HEK293 (cell line): ENCODE data around the gene MXRA5.

Source experiments
- CTCF ChIA-PET: fragments of 350-600 bp; formaldehyde crosslinking; extraction: SDS; loops from one replicate; lab custom pipeline; 2021; ENCODE audit warnings: antibody characterized with exemption; lab: Yijun Ruan, JAX
- POLR2A ChIA-PET: fragments of 300-600 bp; formaldehyde crosslinking; extraction: SDS; loops from one replicate; lab custom pipeline; 2020; ENCODE audit warnings: antibody characterized with exemption, inconsistent platforms; lab: Yijun Ruan, JAX
- H3K27ac ChIP-seq: fragments of 200-500 bp; sonication (Bioruptor generic); 2 replicates; pipeline ENCODE4 v1.5.1; 2014; ENCODE audit warnings: low read depth, low read length, control low read depth, inconsistent platforms; ENCODE audit errors: extremely low read depth
- H3K36me3 ChIP-seq, 2 experiments: fragments of 200-500 bp in 1 of 2; sonication (Bioruptor generic) in 1 of 2; 1 replicate in 1 of 2; 2 replicates in 1 of 2; pipeline ENCODE4 v1.5.1; 2014 to 2017; ENCODE audit warnings: inconsistent platforms in 2 of 2, low read length in 2 of 2; ENCODE audit not compliant: control insufficient read depth in 2 of 2, insufficient read depth in 1 of 2
- H3K4me1 ChIP-seq: fragments of 200-500 bp; sonication (Bioruptor generic); 2 replicates; pipeline ENCODE4 v1.5.1; 2014; ENCODE audit warnings: mild to moderate bottlenecking, low read length, inconsistent platforms; ENCODE audit not compliant: control insufficient read depth, insufficient read depth
- H3K4me3 ChIP-seq: 2 replicates; pipeline ENCODE4 v1.5.1; 2011; ENCODE audit warnings: low read depth, mild to moderate bottlenecking, control low read depth, low read length, moderate library complexity
- H3K9me3 ChIP-seq: fragments of 200-500 bp; sonication (Bioruptor generic); 2 replicates; pipeline ENCODE4 v1.5.1; 2014; ENCODE audit warnings: low read depth, low read length, inconsistent platforms; ENCODE audit not compliant: control insufficient read depth, insufficient read depth
- FEZF1 ChIP-seq: fragments of 450-650 bp; formaldehyde crosslinking; IDR thresholded peaks from 2 replicates; pipeline ENCODE4 v1.5.1; 2016; ENCODE audit warnings: missing biosample characterization, missing genetic modification characterization
- INSM2 ChIP-seq: fragments of 450-650 bp; formaldehyde crosslinking; IDR thresholded peaks from 2 replicates; pipeline ENCODE4 v1.5.1; 2016; ENCODE audit warnings: missing biosample characterization, missing genetic modification characterization
- OSR2 ChIP-seq: fragments of 450-650 bp; formaldehyde crosslinking; IDR thresholded peaks from 2 replicates; pipeline ENCODE4 v1.5.1; 2016; ENCODE audit warnings: missing biosample characterization, missing genetic modification characterization
- PRDM2 ChIP-seq: fragments of 450-650 bp; formaldehyde crosslinking; IDR thresholded peaks from 2 replicates; pipeline ENCODE4 v1.5.1; 2016; ENCODE audit warnings: missing biosample characterization, missing genetic modification characterization, borderline replicate concordance
- TRIM28 ChIP-seq: IDR thresholded peaks from 2 replicates; pipeline ENCODE4 v1.6.1; 2011; ENCODE audit warnings: low read length, control low read depth, borderline replicate concordance
- ZBTB1 ChIP-seq: fragments of 450-650 bp; formaldehyde crosslinking; IDR thresholded peaks from 2 replicates; pipeline ENCODE4 v1.5.1; 2016; ENCODE audit warnings: missing biosample characterization, missing genetic modification characterization
- ZBTB17 ChIP-seq: fragments of 450-650 bp; formaldehyde crosslinking; IDR thresholded peaks from 2 replicates; pipeline ENCODE4 v1.5.1; 2016; ENCODE audit warnings: missing biosample characterization, missing genetic modification characterization
- ZFP69B ChIP-seq: fragments of 450-650 bp; formaldehyde crosslinking; IDR thresholded peaks from 2 replicates; pipeline ENCODE4 v1.5.1; 2016; ENCODE audit warnings: missing biosample characterization, missing genetic modification characterization
- ZNF211 ChIP-seq: fragments of 450-650 bp; formaldehyde crosslinking; IDR thresholded peaks from 2 replicates; pipeline ENCODE4 v1.5.1; 2016; ENCODE audit warnings: low read depth, missing biosample characterization, missing genetic modification characterization
- ZNF248 ChIP-seq: fragments of 450-650 bp; formaldehyde crosslinking; IDR thresholded peaks from 2 replicates; pipeline ENCODE4 v1.5.1; 2017; ENCODE audit warnings: missing biosample characterization, missing genetic modification characterization
- ZNF366 ChIP-seq: fragments of 450-650 bp; formaldehyde crosslinking; conservative IDR thresholded peaks from 2 replicates; pipeline ENCODE4 v1.5.1; 2016; ENCODE audit warnings: missing biosample characterization, missing genetic modification characterization
- ZNF394 ChIP-seq: fragments of 450-650 bp; formaldehyde crosslinking; IDR thresholded peaks from 2 replicates; pipeline ENCODE4 v1.5.1; 2016; ENCODE audit warnings: missing biosample characterization, missing genetic modification characterization, mild to moderate bottlenecking, moderate library complexity, borderline replicate concordance
- ZNF488 ChIP-seq: fragments of 450-650 bp; formaldehyde crosslinking; IDR thresholded peaks from 2 replicates; pipeline ENCODE4 v1.5.1; 2016; ENCODE audit warnings: missing biosample characterization, missing genetic modification characterization
- ZNF501 ChIP-seq: fragments of 450-650 bp; formaldehyde crosslinking; IDR thresholded peaks from 2 replicates; pipeline ENCODE4 v1.5.1; 2016; ENCODE audit warnings: missing biosample characterization, missing genetic modification characterization
- ZNF521 ChIP-seq: fragments of 450-650 bp; formaldehyde crosslinking; IDR thresholded peaks from 2 replicates; pipeline ENCODE4 v1.5.1; 2017; ENCODE audit warnings: missing biosample characterization, mild to moderate bottlenecking, missing genetic modification characterization
- ZNF530 ChIP-seq: fragments of 450-650 bp; formaldehyde crosslinking; IDR thresholded peaks from 2 replicates; pipeline ENCODE4 v1.5.1; 2016; ENCODE audit warnings: low read depth, missing biosample characterization, missing genetic modification characterization
- ZNF600 ChIP-seq: fragments of 450-650 bp; formaldehyde crosslinking; IDR thresholded peaks from 2 replicates; pipeline ENCODE4 v1.5.1; 2016; ENCODE audit warnings: missing biosample characterization, missing genetic modification characterization
- ZNF664 ChIP-seq: fragments of 450-650 bp; formaldehyde crosslinking; IDR thresholded peaks from 2 replicates; pipeline ENCODE4 v1.5.1; 2016; ENCODE audit warnings: missing biosample characterization, missing genetic modification characterization
- ZNF704 ChIP-seq: fragments of 450-650 bp; formaldehyde crosslinking; IDR thresholded peaks from 2 replicates; pipeline ENCODE4 v1.5.1; 2016; ENCODE audit warnings: missing biosample characterization, missing genetic modification characterization

Gene MXRA5

GRCh38 chrX:3374108-3374800 lies 27.8 kb upstream of the MXRA5 start:
- TF ChIP-seq ZNF600 (tag by site-specific recombination) (no peak), ZNF664 (tag by site-specific recombination) (no peak), ZNF488 (tag by site-specific recombination) (no peak), PRDM2 (tag by site-specific recombination) (no peak), ZBTB17 (tag by site-specific recombination) (no peak), ZNF248 (no peak), ZNF530 (tag by site-specific recombination) (no peak), FEZF1 (tag by site-specific recombination) (no peak), ZNF366 (tag by site-specific recombination) (no peak), OSR2 (no peak)
- ChIA-PET CTCF (no interaction called here), POLR2A (no interaction called here)
- H3K4me3 ChIP-seq: no peak overlapping the region
- H3K9me3 ChIP-seq: no peaks in the 10 kb centered on the region
- no peaks in the 10 kb centered on the region for H3K36me3 ChIP-seq
- no peaks in the 10 kb centered on the region for H3K4me1 ChIP-seq
- no peak overlapping the region for H3K27ac ChIP-seq

GRCh38 chrX:3371163-3371562 lies 24.7 kb upstream of the MXRA5 start:
- Histone ChIP-seq H3K4me1 (no peaks in the 10 kb centered on the region), H3K27ac (no peak overlapping the region), H3K36me3 (no peaks in the 10 kb centered on the region), H3K9me3 (no peaks in the 10 kb centered on the region), H3K4me3 (no peak overlapping the region)
- TF ChIP-seq ZNF501 (no peak), ZNF211 (tag by site-specific recombination) (no peak), INSM2 (tag by site-specific recombination) (no peak), TRIM28 (no peak)
- POLR2A ChIA-PET: no interaction called here
- CTCF ChIA-PET: no interaction called here

GRCh38 chrX:3370656-3371055 lies 24.2 kb upstream of the MXRA5 start:
- ChIA-PET POLR2A (no interaction called here), CTCF (no interaction called here)

More at GRCh38 chrX:3370656-3371055, 24.2 kb upstream of the MXRA5 start:
- TF ChIP-seq ZNF521 (tag by site-specific recombination) (no peak), ZNF704 (tag by site-specific recombination) (no peak), ZNF394 (tag by site-specific recombination) (no peak), ZBTB1 (tag by site-specific recombination) (no peak), ZFP69B (tag by site-specific recombination) (no peak)
- no peak overlapping the region for H3K4me3 ChIP-seq
- no peaks in the 10 kb centered on the region for H3K9me3 ChIP-seq
- no peaks in the 10 kb centered on the region for H3K4me1 ChIP-seq
- no peak overlapping the region for H3K27ac ChIP-seq
- no peaks in the 10 kb centered on the region for H3K36me3 ChIP-seq
